ENCODE measurements around the gene TRIM41.
"Not testable (repeated sequence)": the region's sequence is repeated elsewhere in the genome, so short reads cannot be mapped to it uniquely, and the experiment has no call there.

DNA sequence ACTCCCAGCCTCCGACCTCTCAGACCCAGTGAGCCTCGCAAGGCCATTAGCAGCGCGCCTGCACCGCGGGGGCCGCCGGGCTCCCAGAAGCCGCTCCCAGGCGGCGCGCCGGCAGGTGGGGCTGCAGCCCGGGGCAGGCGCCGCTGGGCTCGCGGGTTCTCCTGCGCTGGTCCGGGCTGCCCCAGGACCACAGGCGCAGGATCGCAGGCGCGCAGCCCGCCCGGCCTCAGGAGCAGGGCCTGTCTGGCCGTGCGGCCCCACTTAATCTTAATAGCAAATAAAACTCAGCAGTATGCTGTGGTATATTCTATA is 50.3 kb downstream of the TRIM41 start:
- TF ChIP-seq, protein P1, sequence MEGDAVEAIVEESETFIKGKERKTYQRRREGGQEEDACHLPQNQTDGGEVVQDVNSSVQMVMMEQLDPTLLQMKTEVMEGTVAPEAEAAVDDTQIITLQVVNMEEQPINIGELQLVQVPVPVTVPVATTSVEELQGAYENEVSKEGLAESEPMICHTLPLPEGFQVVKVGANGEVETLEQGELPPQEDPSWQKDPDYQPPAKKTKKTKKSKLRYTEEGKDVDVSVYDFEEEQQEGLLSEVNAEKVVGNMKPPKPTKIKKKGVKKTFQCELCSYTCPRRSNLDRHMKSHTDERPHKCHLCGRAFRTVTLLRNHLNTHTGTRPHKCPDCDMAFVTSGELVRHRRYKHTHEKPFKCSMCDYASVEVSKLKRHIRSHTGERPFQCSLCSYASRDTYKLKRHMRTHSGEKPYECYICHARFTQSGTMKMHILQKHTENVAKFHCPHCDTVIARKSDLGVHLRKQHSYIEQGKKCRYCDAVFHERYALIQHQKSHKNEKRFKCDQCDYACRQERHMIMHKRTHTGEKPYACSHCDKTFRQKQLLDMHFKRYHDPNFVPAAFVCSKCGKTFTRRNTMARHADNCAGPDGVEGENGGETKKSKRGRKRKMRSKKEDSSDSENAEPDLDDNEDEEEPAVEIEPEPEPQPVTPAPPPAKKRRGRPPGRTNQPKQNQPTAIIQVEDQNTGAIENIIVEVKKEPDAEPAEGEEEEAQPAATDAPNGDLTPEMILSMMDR (IDR thresholded peaks at IDR 0.05) = not testable (repeated sequence)
- not testable (repeated sequence) for TF ChIP-seq POLR2AphosphoS5 (IDR thresholded peaks at IDR 0.05)

Measured in breast epithelium (tissue), 3 donors.